Caco-2 (cell line): ENCODE data around the gene MSMO1. TPM values are rescaled to one million over a fixed set of nuclear protein-coding genes. Genes with fewer than 3 reads are reported as not detected.

ENCODE experiments used
- BruUV-seq: library from RNA; stranded (reverse); fragments of 400-500 nt; replicated peaks from 2 replicates; lab custom pipeline; 2021; lab: Mats Ljungman, UMichigan
- CTCF ChIA-PET: fragments of 300-600 bp; sonication (Branson Sonifier 250); formaldehyde crosslinking; loops from one replicate; lab custom pipeline; 2022; ENCODE audit warnings: antibody characterized with exemption; lab: Charles Lee
- POLR2A ChIA-PET: fragments of 300-600 bp; sonication (Branson Sonifier 250); formaldehyde crosslinking; loops from one replicate; lab custom pipeline; 2022; ENCODE audit warnings: antibody characterized with exemption; lab: Charles Lee
- DNase-seq, 2 experiments: peaks; one replicate each; pipeline versions ENCODE4 v3.0.0 to v3.0.0-alpha.2; 2020 to 2022
- H3K27me3 ChIP-seq: replicated peaks from 2 replicates; pipeline ENCODE4 v1.6.0; 2011; ENCODE audit warnings: low read length; ENCODE audit not compliant: control insufficient read depth, insufficient read depth
- H3K36me3 ChIP-seq: 2 replicates; pipeline ENCODE4 v1.5.1; 2011; ENCODE audit warnings: low read length; ENCODE audit not compliant: control insufficient read depth, insufficient read depth
- H3K4me1 ChIP-seq: fragments of 250-450 bp; sonication (Bioruptor Pico); 2 replicates; pipeline ENCODE4 v1.5.1; 2020; ENCODE audit warnings: mild to moderate bottlenecking
- H3K4me3 ChIP-seq: 2 replicates; pipeline ENCODE4 v1.5.1; 2011; ENCODE audit warnings: low read depth, mild to moderate bottlenecking, control low read depth, low read length
- H3K9me3 ChIP-seq: fragments of 250-450 bp; sonication (Bioruptor Pico); 2 replicates; pipeline ENCODE4 v1.5.1; 2020; ENCODE audit warnings: mild to moderate bottlenecking, moderate library complexity
- H3K27ac Mint-ChIP-seq: one replicate; pipeline ENCODE4 v1.8.0; 2022; ENCODE audit warnings: mixed read lengths; ENCODE audit not compliant: unreplicated experiment
- H3K27me3 Mint-ChIP-seq: one replicate; pipeline ENCODE4 v1.8.0; 2022; ENCODE audit warnings: mixed read lengths; ENCODE audit not compliant: insufficient read depth, unreplicated experiment
- H3K36me3 Mint-ChIP-seq: one replicate; pipeline ENCODE4 v1.8.0; 2022; ENCODE audit warnings: mild to moderate bottlenecking, mixed read lengths; ENCODE audit not compliant: insufficient read depth, unreplicated experiment
- H3K4me1 Mint-ChIP-seq: one replicate; pipeline ENCODE4 v1.8.0; 2022; ENCODE audit warnings: low read depth, mixed read lengths; ENCODE audit not compliant: unreplicated experiment
- H3K4me3 Mint-ChIP-seq: one replicate; pipeline ENCODE4 v1.8.0; 2022; ENCODE audit warnings: mild to moderate bottlenecking, moderate library complexity, mixed read lengths; ENCODE audit not compliant: unreplicated experiment
- H3K9me3 Mint-ChIP-seq: one replicate; pipeline ENCODE4 v1.8.0; 2022; ENCODE audit warnings: mixed read lengths; ENCODE audit not compliant: unreplicated experiment
- intact Hi-C: fragments of 100-400 bp; cut with micrococcal nuclease; formaldehyde crosslinking; loops from one replicate; pipeline ENCODE4 v1.10.0; 2022; ENCODE audit not compliant: unreplicated experiment
- total RNA-seq: library from RNA; stranded (reverse); gene quantifications from 2 replicates; pipeline ENCODE4 v1.2.3, GENCODE V29; 2022
- TF ChIP-seq, protein P1 (sequence below), 2 experiments: fragments of 200-600 bp in 1 of 2; IDR thresholded peaks; 1 replicate in 1 of 2; 2 replicates in 1 of 2; pipeline versions ENCODE4 v1.5.1 to v1.8.0; 2011 to 2022; ENCODE audit warnings: antibody characterized with exemption in 1 of 2, control low read depth in 1 of 2, inconsistent platforms in 1 of 2, low read depth in 1 of 2, low read length in 1 of 2, mild to moderate bottlenecking in 1 of 2, moderate library complexity in 1 of 2; ENCODE audit not compliant: insufficient read depth in 1 of 2, severe bottlenecking in 1 of 2, unreplicated experiment in 1 of 2

Gene MSMO1
- total RNA-seq, 1 experiment from 2014 or later = 91.1 TPM

GRCh38 chr4:165288226-165288625, 39.2 kb upstream of the MSMO1 start:
- CTCF ChIA-PET = no interaction called here
- intact Hi-C loops = no loop called here
- Mint-ChIP-seq H3K9me3 (no peaks in the 10 kb centered on the region), H3K27me3 (no peaks in the 10 kb centered on the region), H3K27ac (no peak overlapping the region), H3K4me1 (no peaks in the 10 kb centered on the region), H3K4me3 (no peak overlapping the region), H3K36me3 (peaks cover 8% of the 10 kb centered on the region)
- no peak for DNase-seq
- Histone ChIP-seq H3K9me3 (no peaks in the 10 kb centered on the region), H3K27me3 (no peaks in the 10 kb centered on the region), H3K36me3 (no peaks in the 10 kb centered on the region), H3K4me1 (no peaks in the 10 kb centered on the region), H3K4me3 (no peak overlapping the region)
- BruUV-seq = no TSS peak
- TF ChIP-seq, protein P1, sequence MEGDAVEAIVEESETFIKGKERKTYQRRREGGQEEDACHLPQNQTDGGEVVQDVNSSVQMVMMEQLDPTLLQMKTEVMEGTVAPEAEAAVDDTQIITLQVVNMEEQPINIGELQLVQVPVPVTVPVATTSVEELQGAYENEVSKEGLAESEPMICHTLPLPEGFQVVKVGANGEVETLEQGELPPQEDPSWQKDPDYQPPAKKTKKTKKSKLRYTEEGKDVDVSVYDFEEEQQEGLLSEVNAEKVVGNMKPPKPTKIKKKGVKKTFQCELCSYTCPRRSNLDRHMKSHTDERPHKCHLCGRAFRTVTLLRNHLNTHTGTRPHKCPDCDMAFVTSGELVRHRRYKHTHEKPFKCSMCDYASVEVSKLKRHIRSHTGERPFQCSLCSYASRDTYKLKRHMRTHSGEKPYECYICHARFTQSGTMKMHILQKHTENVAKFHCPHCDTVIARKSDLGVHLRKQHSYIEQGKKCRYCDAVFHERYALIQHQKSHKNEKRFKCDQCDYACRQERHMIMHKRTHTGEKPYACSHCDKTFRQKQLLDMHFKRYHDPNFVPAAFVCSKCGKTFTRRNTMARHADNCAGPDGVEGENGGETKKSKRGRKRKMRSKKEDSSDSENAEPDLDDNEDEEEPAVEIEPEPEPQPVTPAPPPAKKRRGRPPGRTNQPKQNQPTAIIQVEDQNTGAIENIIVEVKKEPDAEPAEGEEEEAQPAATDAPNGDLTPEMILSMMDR (IDR thresholded peaks at IDR 0.05; ENCODE audit: insufficient read depth in 1 of 2, low read depth in 1 of 2, low read length in 1 of 2, severe bottlenecking in 1 of 2, unreplicated experiment in 1 of 2) = no peak
- POLR2A ChIA-PET = no interaction called here

DNA sequence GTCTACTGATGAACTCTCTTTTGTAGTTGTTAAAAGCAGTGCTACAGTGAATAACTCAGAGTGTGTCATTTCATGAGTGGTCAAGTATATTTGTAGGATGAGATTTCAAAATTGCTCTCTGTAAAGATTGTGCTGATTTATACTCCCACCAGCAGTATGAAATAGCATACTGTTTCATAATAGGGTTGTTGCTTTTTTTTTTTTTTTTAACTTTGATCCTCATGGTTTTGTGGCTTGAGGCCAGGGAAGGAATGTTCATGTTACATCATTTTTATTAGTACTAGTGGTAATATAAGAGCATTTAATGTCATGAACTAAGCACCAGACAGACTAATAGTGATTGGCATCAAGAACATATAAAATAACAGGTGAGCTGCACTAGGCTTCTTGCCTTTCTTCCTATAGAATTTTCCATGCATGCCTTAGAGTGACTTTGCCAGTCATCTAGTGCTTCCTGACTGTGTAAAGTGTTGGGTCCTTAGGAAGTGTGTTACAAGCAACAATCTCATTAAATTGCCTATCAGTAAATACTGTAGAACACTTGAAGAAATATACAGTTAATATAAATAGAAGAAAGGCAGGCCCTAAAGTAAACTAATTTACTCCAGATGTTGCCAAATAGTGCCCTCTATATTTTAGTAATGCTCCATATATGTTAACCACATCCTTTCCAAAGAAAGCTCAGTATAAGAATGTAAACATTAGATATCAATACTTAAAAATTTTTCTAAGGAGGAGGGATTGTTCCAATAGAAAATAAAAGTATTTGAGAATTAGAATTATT, 38.6 kb upstream of the MSMO1 start:
- Histone ChIP-seq H3K4me3 (no peak overlapping the region), H3K27me3 (no peaks in the 10 kb centered on the region), H3K9me3 (no peaks in the 10 kb centered on the region), H3K36me3 (no peaks in the 10 kb centered on the region), H3K4me1 (no peaks in the 10 kb centered on the region)
- no peak overlapping the region for H3K4me3 Mint-ChIP-seq
- no peak for DNase-seq
- intact Hi-C loops = no loop called here
- H3K27ac Mint-ChIP-seq = no peak overlapping the region
- TF ChIP-seq, protein P1 (IDR thresholded peaks at IDR 0.05; ENCODE audit: insufficient read depth in 1 of 2, low read depth in 1 of 2, low read length in 1 of 2, severe bottlenecking in 1 of 2, unreplicated experiment in 1 of 2) = no peak
- H3K36me3 Mint-ChIP-seq = peaks cover 8% of the 10 kb centered on the region
- CTCF ChIA-PET = no interaction called here
- BruUV-seq = no TSS peak
- no peaks in the 10 kb centered on the region for H3K4me1 Mint-ChIP-seq
- POLR2A ChIA-PET = no interaction called here
- no peaks in the 10 kb centered on the region for H3K9me3 Mint-ChIP-seq
- H3K27me3 Mint-ChIP-seq = no peaks in the 10 kb centered on the region

GRCh38 chr4:165289423-165289785, 38.1 kb upstream of the MSMO1 start:
- H3K9me3 Mint-ChIP-seq = no peaks in the 10 kb centered on the region
- BruUV-seq = no TSS peak
- Histone ChIP-seq H3K4me3 (no peak overlapping the region), H3K27me3 (no peaks in the 10 kb centered on the region), H3K9me3 (no peaks in the 10 kb centered on the region), H3K36me3 (no peaks in the 10 kb centered on the region), H3K4me1 (no peaks in the 10 kb centered on the region)
- no peak overlapping the region for H3K4me3 Mint-ChIP-seq
- H3K36me3 Mint-ChIP-seq = peaks cover 4% of the 10 kb centered on the region
- ChIA-PET POLR2A (no interaction called here), CTCF (no interaction called here)
- no peak overlapping the region for H3K27ac Mint-ChIP-seq
- no peak for DNase-seq
- H3K27me3 Mint-ChIP-seq = no peaks in the 10 kb centered on the region
- no peaks in the 10 kb centered on the region for H3K4me1 Mint-ChIP-seq
- TF ChIP-seq, protein P1 (IDR thresholded peaks at IDR 0.05; ENCODE audit: insufficient read depth in 1 of 2, low read depth in 1 of 2, low read length in 1 of 2, severe bottlenecking in 1 of 2, unreplicated experiment in 1 of 2) = no peak
- intact Hi-C loops = no loop called here
